Keratinocyte (primary cell): Measurements from ENCODE around the gene DSTN. TPM values are rescaled to one million over a fixed set of nuclear protein-coding genes. Genes with fewer than 3 reads are reported as not detected.

Experiments used
- DNase-seq: peaks from one replicate; pipeline ENCODE4 v3.0.0-alpha.2; 2011; ENCODE audit warnings: low read depth, missing footprints, low spot score
- FAIRE-seq: peaks from 2 replicates; lab custom pipeline; 2011; peaks lifted over from hg19 to GRCh38; lab: Jason Lieb, UNC
- H2AFZ ChIP-seq: 2 replicates; pipeline ENCODE4 v1.6.0; 2012; ENCODE audit warnings: low read length, control low read depth, inconsistent platforms; ENCODE audit not compliant: control insufficient read depth
- H3K27ac ChIP-seq: 2 replicates; pipeline ENCODE4 v1.5.1; 2011; ENCODE audit warnings: low read length; ENCODE audit not compliant: control insufficient read depth, insufficient read depth
- H3K27me3 ChIP-seq: 3 replicates; pipeline ENCODE4 v1.6.0; 2011; ENCODE audit warnings: low read length; ENCODE audit not compliant: control insufficient read depth, insufficient read depth; ENCODE audit errors: extremely low read depth
- H3K36me3 ChIP-seq, 2 experiments: 2 replicates in 1 of 2; 3 replicates in 1 of 2; pipeline ENCODE4 v1.5.1; 2011; ENCODE audit warnings: low read length in 2 of 2, mild to moderate bottlenecking in 1 of 2; ENCODE audit not compliant: control insufficient read depth in 2 of 2, insufficient read depth in 2 of 2; ENCODE audit errors: extremely low read depth in 1 of 2
- H3K4me1 ChIP-seq: 3 replicates; pipeline ENCODE4 v1.5.1; 2011; ENCODE audit warnings: low read length; ENCODE audit not compliant: control insufficient read depth, insufficient read depth; ENCODE audit errors: extremely low read depth
- H3K4me2 ChIP-seq: 3 replicates; pipeline ENCODE4 v1.6.0; 2011; ENCODE audit warnings: low read depth, low read length; ENCODE audit not compliant: control insufficient read depth, insufficient read depth; ENCODE audit errors: extremely low read depth
- H3K4me3 ChIP-seq, 3 experiments: fragments of 200-600 bp in 1 of 3; sonication (generic) in 1 of 3; 2 replicates in 2 of 3; 3 replicates in 1 of 3; pipeline ENCODE4 v1.5.1; 2011 to 2016; ENCODE audit warnings: low read length in 3 of 3, mild to moderate bottlenecking in 3 of 3, control low read depth in 2 of 3, inconsistent platforms in 1 of 3, low read depth in 1 of 3, mixed read lengths in 1 of 3, mixed run types in 1 of 3, moderate library complexity in 1 of 3; ENCODE audit not compliant: control insufficient read depth in 2 of 3, insufficient read depth in 2 of 3; ENCODE audit errors: extremely low read depth in 1 of 3
- H3K79me2 ChIP-seq: 2 replicates; pipeline ENCODE4 v1.6.0; 2012; ENCODE audit warnings: low read length; ENCODE audit not compliant: control insufficient read depth, insufficient read depth
- H3K9ac ChIP-seq: 3 replicates; pipeline ENCODE4 v1.6.0; 2011; ENCODE audit warnings: low read length; ENCODE audit not compliant: control insufficient read depth, insufficient read depth; ENCODE audit errors: extremely low read depth
- H3K9me1 ChIP-seq: 3 replicates; pipeline ENCODE4 v1.6.0; 2011; ENCODE audit warnings: low read length; ENCODE audit not compliant: control insufficient read depth, insufficient read depth; ENCODE audit errors: extremely low read depth
- H3K9me3 ChIP-seq: 2 replicates; pipeline ENCODE4 v1.5.1; 2012; ENCODE audit warnings: low read depth, low read length; ENCODE audit not compliant: control insufficient read depth
- H4K20me1 ChIP-seq: 3 replicates; pipeline ENCODE4 v1.6.0; 2011; ENCODE audit warnings: low read length; ENCODE audit not compliant: control insufficient read depth, insufficient read depth; ENCODE audit errors: extremely low read depth
- EZH2 ChIP-seq: IDR thresholded peaks from one replicate; pipeline ENCODE4 v1.6.1; 2012; ENCODE audit warnings: inconsistent platforms, mild to moderate bottlenecking, low read length, moderate library complexity
- dilution Hi-C: fragments of 300-500 bp; cut with MboI; formaldehyde crosslinking; loops from one replicate; pipeline ENCODE4 v1.7.0; 2020; ENCODE audit warnings: low sequenced_read_pairs; ENCODE audit not compliant: extremely low pct_ligation_motif_present
- polyA plus RNA-seq, 5 experiments: library from polyadenylated mRNA; depleted of rRNA in 3 of 5; stranded (reverse) in 3 of 5; stranded (forward) in 1 of 5; unstranded in 1 of 5; fragments of >200 nt; gene quantifications; 1 replicate in 1 of 5; 2 replicates in 3 of 5; 3 replicates in 1 of 5; pipeline versions ENCODE4 v1.2.1 to v1.2.3, GENCODE V29; 2011 to 2012; ENCODE audit warnings: missing spikeins in 2 of 5, low read depth in 1 of 5, low replicate concordance in 1 of 5
- TF ChIP-seq, protein P1 (sequence below), 3 experiments: IDR thresholded peaks in 1 of 3; conservative IDR thresholded peaks in 1 of 3; optimal IDR thresholded peaks in 1 of 3; 2 replicates in 2 of 3; 3 replicates in 1 of 3; pipeline versions ENCODE3 to v1.5.1; 2011; ENCODE audit warnings: low read length in 3 of 3, mild to moderate bottlenecking in 3 of 3, moderate library complexity in 2 of 3, control low read depth in 1 of 3, inconsistent platforms in 1 of 3; ENCODE audit not compliant: insufficient read depth in 2 of 3; ENCODE audit errors: extremely low read depth in 1 of 3

Gene DSTN
- polyA plus RNA-seq, 1 donor (not counting 4 experiments of a cell fraction or from before 2014, with no cell fraction given), result 288 TPM

DNA sequence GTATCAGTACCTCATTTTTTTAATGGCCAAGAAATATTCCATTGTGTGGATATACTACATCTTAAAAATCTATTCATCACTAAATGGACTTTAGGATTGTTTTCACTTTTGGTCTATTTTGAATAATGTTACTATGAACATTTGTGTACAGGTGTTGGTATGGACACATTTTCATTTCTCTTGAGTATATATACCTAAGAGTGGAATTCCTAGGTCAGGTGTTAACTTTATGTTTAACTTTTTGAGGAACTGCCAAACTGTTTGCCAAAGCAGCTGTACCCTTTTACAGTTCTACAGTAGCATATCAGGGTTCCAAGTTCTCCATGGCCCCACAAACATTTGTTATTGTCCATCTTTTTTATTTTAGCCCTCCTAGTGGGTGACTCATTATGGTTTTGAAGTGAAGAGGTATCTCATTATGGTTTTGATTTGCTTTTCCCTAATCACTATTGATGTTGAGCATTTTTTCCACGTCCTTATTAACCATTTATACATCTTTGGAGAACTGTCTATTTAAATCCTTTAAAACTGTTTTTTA is 28.2 kb downstream of the DSTN start:
- no peak overlapping the region for H3K4me2 ChIP-seq
- peaks cover 7% of the 10 kb centered on the region for H3K9me1 ChIP-seq
- no peak for TF ChIP-seq EZH2
- TF ChIP-seq, protein P1, sequence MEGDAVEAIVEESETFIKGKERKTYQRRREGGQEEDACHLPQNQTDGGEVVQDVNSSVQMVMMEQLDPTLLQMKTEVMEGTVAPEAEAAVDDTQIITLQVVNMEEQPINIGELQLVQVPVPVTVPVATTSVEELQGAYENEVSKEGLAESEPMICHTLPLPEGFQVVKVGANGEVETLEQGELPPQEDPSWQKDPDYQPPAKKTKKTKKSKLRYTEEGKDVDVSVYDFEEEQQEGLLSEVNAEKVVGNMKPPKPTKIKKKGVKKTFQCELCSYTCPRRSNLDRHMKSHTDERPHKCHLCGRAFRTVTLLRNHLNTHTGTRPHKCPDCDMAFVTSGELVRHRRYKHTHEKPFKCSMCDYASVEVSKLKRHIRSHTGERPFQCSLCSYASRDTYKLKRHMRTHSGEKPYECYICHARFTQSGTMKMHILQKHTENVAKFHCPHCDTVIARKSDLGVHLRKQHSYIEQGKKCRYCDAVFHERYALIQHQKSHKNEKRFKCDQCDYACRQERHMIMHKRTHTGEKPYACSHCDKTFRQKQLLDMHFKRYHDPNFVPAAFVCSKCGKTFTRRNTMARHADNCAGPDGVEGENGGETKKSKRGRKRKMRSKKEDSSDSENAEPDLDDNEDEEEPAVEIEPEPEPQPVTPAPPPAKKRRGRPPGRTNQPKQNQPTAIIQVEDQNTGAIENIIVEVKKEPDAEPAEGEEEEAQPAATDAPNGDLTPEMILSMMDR (optimal IDR thresholded peaks at IDR 0.05 in 1 of 3, IDR thresholded peaks at IDR 0.05 in 1 of 3, conservative IDR thresholded peaks at IDR 0.05 in 1 of 3; ENCODE audit: extremely low read depth in 1 of 3, insufficient read depth in 2 of 3, low read length in 3 of 3), result no peak
- H3K27me3 ChIP-seq, result no peaks in the 10 kb centered on the region
- H2AFZ ChIP-seq, result no peak overlapping the region
- FAIRE-seq (peak; percentile 26), DNase-seq (no peak)
- peaks cover 97% of the 10 kb centered on the region for H3K79me2 ChIP-seq
- dilution Hi-C loops, result no loop called here
- no peak overlapping the region for H3K27ac ChIP-seq
- peaks cover 34% of the 10 kb centered on the region for H4K20me1 ChIP-seq
- H3K9ac ChIP-seq, result no peak overlapping the region
- H3K36me3 ChIP-seq, result peaks cover 7 to 8% of the 10 kb centered on the region in 2 experiments
- H3K9me3 ChIP-seq, result no peaks in the 10 kb centered on the region
- no peak overlapping the region for H3K4me3 ChIP-seq
- H3K4me1 ChIP-seq, result peaks cover 17% of the 10 kb centered on the region

DNA sequence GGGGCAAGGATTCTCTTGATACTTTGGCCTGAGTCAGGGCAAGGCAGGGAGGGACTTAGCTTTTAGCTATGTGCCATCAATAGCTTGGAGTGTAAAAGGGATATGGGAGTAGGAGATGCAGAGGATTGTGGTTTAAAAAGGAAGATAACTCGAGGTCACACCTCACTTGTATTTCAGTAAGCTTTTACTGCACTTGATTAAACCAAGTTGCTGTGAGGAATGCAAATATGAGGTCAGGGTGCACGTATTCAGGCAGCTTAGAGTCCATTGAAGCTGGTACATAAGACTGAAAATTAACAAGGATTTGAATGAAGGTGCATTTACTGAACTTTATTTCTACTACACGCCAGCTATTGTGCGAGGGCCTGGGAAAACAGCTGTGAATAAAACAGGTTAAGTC is 32.1 kb downstream of the DSTN start:
- Histone ChIP-seq H2AFZ (no peak overlapping the region), H3K36me3 (peaks cover 8 to 13% of the 10 kb centered on the region in 2 experiments), H3K4me2 (no peak overlapping the region), H3K4me1 (no peaks in the 10 kb centered on the region), H3K27ac (no peak overlapping the region), H3K9me1 (no peaks in the 10 kb centered on the region), H3K4me3 (no peak overlapping the region), H3K9me3 (no peaks in the 10 kb centered on the region), H4K20me1 (peaks cover 13% of the 10 kb centered on the region), H3K9ac (no peak overlapping the region), H3K79me2 (peaks cover 73% of the 10 kb centered on the region), H3K27me3 (no peaks in the 10 kb centered on the region)
- no peak for TF ChIP-seq EZH2
- TF ChIP-seq, protein P1 (optimal IDR thresholded peaks at IDR 0.05 in 1 of 3, IDR thresholded peaks at IDR 0.05 in 1 of 3, conservative IDR thresholded peaks at IDR 0.05 in 1 of 3; ENCODE audit: extremely low read depth in 1 of 3, insufficient read depth in 2 of 3, low read length in 3 of 3), result no peak
- no peak for DNase-seq
- dilution Hi-C loops, result no loop called here
- no peak for FAIRE-seq
